MM.1S (cell line): ENCODE measurements around the gene VPS26B.

Experiments
- DNase-seq: peaks from one replicate; pipeline ENCODE4 v3.0.0-alpha.2; 2015
- H2AFZ ChIP-seq: fragments of 300-600 bp; sonication (generic); 2 replicates; pipeline ENCODE4 v1.6.0; 2016; ENCODE audit warnings: antibody characterized with exemption, low read length
- H3F3A ChIP-seq: fragments of 300-600 bp; sonication (generic); 2 replicates; pipeline ENCODE4 v1.6.1; 2016; ENCODE audit warnings: mild to moderate bottlenecking, antibody characterized with exemption, low read length, moderate library complexity, mixed read lengths; ENCODE audit not compliant: insufficient read depth
- H3K27ac ChIP-seq: fragments of 300-600 bp; sonication (generic); 2 replicates; pipeline ENCODE4 v1.5.1; 2016; ENCODE audit warnings: mild to moderate bottlenecking, low read length
- H3K27me3 ChIP-seq: fragments of 300-600 bp; sonication (generic); replicated peaks from 2 replicates; pipeline ENCODE4 v1.6.0; 2016; ENCODE audit warnings: low read length; ENCODE audit not compliant: insufficient read depth
- H3K36me3 ChIP-seq: fragments of 300-600 bp; sonication (generic); replicated peaks from 2 replicates; pipeline ENCODE4 v1.6.1; 2016; ENCODE audit warnings: mild to moderate bottlenecking, low read length, mixed read lengths; ENCODE audit not compliant: insufficient read depth
- H3K4me1 ChIP-seq: fragments of 300-600 bp; sonication (generic); 2 replicates; pipeline ENCODE4 v1.6.1; 2016; ENCODE audit warnings: low read length, mixed read lengths
- H3K4me2 ChIP-seq: fragments of 300-600 bp; sonication (generic); 2 replicates; pipeline ENCODE4 v1.6.0; 2016; ENCODE audit warnings: low read depth, low read length
- H3K4me3 ChIP-seq: fragments of 300-600 bp; sonication (generic); 2 replicates; pipeline ENCODE4 v1.5.1; 2016; ENCODE audit warnings: low read length, mixed read lengths
- H3K79me2 ChIP-seq: fragments of 300-600 bp; sonication (generic); 2 replicates; pipeline ENCODE4 v1.6.1; 2016; ENCODE audit warnings: mixed run types, low read length, mixed read lengths
- H3K9ac ChIP-seq: fragments of 300-600 bp; sonication (generic); 2 replicates; pipeline ENCODE4 v1.6.1; 2016; ENCODE audit warnings: low read length, mixed read lengths
- H3K9me2 ChIP-seq: fragments of 300-600 bp; sonication (generic); replicated peaks from 2 replicates; pipeline ENCODE4 v1.6.1; 2016; ENCODE audit warnings: mild to moderate bottlenecking, low read length, mixed read lengths; ENCODE audit not compliant: insufficient read depth
- H3K9me3 ChIP-seq: fragments of 300-600 bp; sonication (generic); replicated peaks from 2 replicates; pipeline ENCODE4 v1.6.1; 2016; ENCODE audit warnings: mild to moderate bottlenecking, low read length, mixed read lengths; ENCODE audit not compliant: insufficient read depth
- H4K20me1 ChIP-seq: fragments of 300-600 bp; sonication (generic); 2 replicates; pipeline ENCODE4 v1.6.1; 2016; ENCODE audit warnings: mild to moderate bottlenecking, low read length, moderate library complexity, mixed read lengths; ENCODE audit not compliant: insufficient read depth
- CTCF ChIP-seq: fragments of 300-600 bp; sonication (generic); IDR thresholded peaks from 2 replicates; pipeline ENCODE4 v1.5.1; 2016; ENCODE audit warnings: antibody characterized with exemption, low read length, mixed read lengths
- EZH2 ChIP-seq: fragments of 300-600 bp; sonication (generic); optimal IDR thresholded peaks from 2 replicates; pipeline ENCODE3; 2017; ENCODE audit warnings: low read depth, mild to moderate bottlenecking, antibody characterized with exemption, low read length, mixed read lengths
- EZH2phosphoT487 ChIP-seq: fragments of 300-600 bp; sonication (generic); IDR thresholded peaks from 2 replicates; pipeline ENCODE4 v1.6.1; 2018; ENCODE audit warnings: antibody characterized with exemption, low read length

The VPS26B gene

GRCh38 chr11:134291196-134291595, 66.7 kb downstream of the VPS26B start:
- Histone ChIP-seq H4K20me1 (no peaks in the 10 kb centered on the region), H3K4me2 (no peak overlapping the region), H3K27me3 (peaks cover 3% of the 10 kb centered on the region), H2AFZ (no peak overlapping the region), H3K9ac (no peak overlapping the region), H3K4me1 (no peaks in the 10 kb centered on the region), H3K79me2 (no peaks in the 10 kb centered on the region), H3K36me3 (no peaks in the 10 kb centered on the region), H3F3A (no peaks in the 10 kb centered on the region), H3K9me3 (no peaks in the 10 kb centered on the region), H3K9me2 (no peaks in the 10 kb centered on the region), H3K27ac (no peak overlapping the region), H3K4me3 (no peak overlapping the region)
- TF ChIP-seq EZH2 (no peak), CTCF (no peak), EZH2phosphoT487 (no peak)
- DNase-seq: no peak

- H3K27me3 ChIP-seq: peaks cover 3% of the 10 kb centered on the region
- H4K20me1 ChIP-seq: no peaks in the 10 kb centered on the region
- no peak overlapping the region for H3K4me2 ChIP-seq
- no peaks in the 10 kb centered on the region for H3K36me3 ChIP-seq
- H3K27ac ChIP-seq: no peak overlapping the region
- no peaks in the 10 kb centered on the region for H3K9me2 ChIP-seq
- H3K9ac ChIP-seq: no peak overlapping the region
- no peaks in the 10 kb centered on the region for H3K79me2 ChIP-seq
- TF ChIP-seq CTCF (no peak), EZH2phosphoT487 (no peak), EZH2 (no peak)
- H3K9me3 ChIP-seq: no peaks in the 10 kb centered on the region
- H3K4me3 ChIP-seq: no peak overlapping the region
- no peak overlapping the region for H2AFZ ChIP-seq
- no peak for DNase-seq
- H3K4me1 ChIP-seq: no peaks in the 10 kb centered on the region
- no peaks in the 10 kb centered on the region for H3F3A ChIP-seq
These were observed 68.2 kb downstream of the VPS26B start for GRCh38 chr11:134292661-134293060.

GRCh38 chr11:134293119-134294113, 68.9 kb downstream of the VPS26B start:
- H3K4me2 ChIP-seq: no peak overlapping the region
- H3K9ac ChIP-seq: no peak overlapping the region
- no peaks in the 10 kb centered on the region for H3K36me3 ChIP-seq
- H4K20me1 ChIP-seq: no peaks in the 10 kb centered on the region
- no peaks in the 10 kb centered on the region for H3K9me2 ChIP-seq
- peaks cover 3% of the 10 kb centered on the region for H3K27me3 ChIP-seq
- TF ChIP-seq CTCF: no peak
- no peak for TF ChIP-seq EZH2
- no peak for TF ChIP-seq EZH2phosphoT487
- no peak overlapping the region for H3K4me3 ChIP-seq
- H3K4me1 ChIP-seq: no peaks in the 10 kb centered on the region
- DNase-seq: no peak
- no peaks in the 10 kb centered on the region for H3K79me2 ChIP-seq
- H3F3A ChIP-seq: no peaks in the 10 kb centered on the region
- H3K27ac ChIP-seq: no peak overlapping the region
- H3K9me3 ChIP-seq: no peaks in the 10 kb centered on the region
- no peak overlapping the region for H2AFZ ChIP-seq
